Body of pancreas (tissue), 4 donors: ENCODE measurements around the gene CTAG1B. TPM values are rescaled to one million over a fixed set of nuclear protein-coding genes. Genes with fewer than 3 reads are reported as not detected.

Experiments
- ATAC-seq: fragments of 150-250 bp; one replicate; pipeline ENCODE4 v1.9.1; 2016
- DNase-seq, 4 donors: peaks; one replicate each; pipeline ENCODE4 v3.0.0-alpha.2; 2019
- H3K27ac ChIP-seq, 4 donors: fragments of 200-600 bp; sonication (generic); 1 replicate in 3 of 4; 2 replicates in 1 of 4; pipeline versions ENCODE4 v1.5.1 to v1.6.1; 2016 to 2019; ENCODE audit warnings: mild to moderate bottlenecking in 1 of 4, mixed read lengths in 1 of 4, moderate library complexity in 1 of 4
- H3K27me3 ChIP-seq, 2 donors: fragments of 200-600 bp; sonication (generic); one replicate each; pipeline ENCODE4 v1.6.0; 2016; ENCODE audit warnings: mild to moderate bottlenecking in 1 of 2
- H3K36me3 ChIP-seq, 2 donors: fragments of 200-600 bp; sonication (generic); replicated peaks in 1 of 2; 2 replicates each; pipeline ENCODE4 v1.5.1; 2016; ENCODE audit warnings: low read depth in 2 of 2; ENCODE audit not compliant: insufficient read depth in 1 of 2
- H3K4me1 ChIP-seq: fragments of 200-600 bp; sonication (generic); one replicate; pipeline ENCODE4 v1.6.0; 2016
- H3K4me3 ChIP-seq, 2 donors: fragments of 200-600 bp; sonication (generic); 1 replicate in 1 of 2; 2 replicates in 1 of 2; pipeline ENCODE4 v1.5.1; 2016 to 2019
- H3K9me3 ChIP-seq, 3 donors: fragments of 200-600 bp; sonication (generic); 1 replicate in 2 of 3; 2 replicates in 1 of 3; pipeline ENCODE4 v1.5.1; 2016
- POLR2A ChIP-seq, 3 donors: fragments of 450-650 bp; IDR thresholded peaks; one replicate each; pipeline ENCODE4 v1.6.1; 2016; ENCODE audit warnings: antibody characterized with exemption in 3 of 3, mild to moderate bottlenecking in 2 of 3
- WGBS, 2 donors: methylation state at CpG; one replicate each; pipeline ENCODE4 v1.1.5; 2017; 5-methylcytosine and 5-hydroxymethylcytosine counted together
- intact Hi-C: fragments of 100-400 bp; cut with DNase I; formaldehyde crosslinking; loops from one replicate; pipeline ENCODE4 v1.15.1; 2023
- total RNA-seq, 2 donors: library from RNA; depleted of rRNA; stranded (reverse); fragments of >200 nt; gene quantifications; one replicate each; pipeline ENCODE4 v1.1.0, GENCODE V29; 2016
- TF ChIP-seq, protein P1 (sequence below), 7 experiments: fragments of 450-650 bp in 4 of 7; fragments of 200-600 bp in 3 of 7; sonication (generic) in 3 of 7; IDR thresholded peaks; one replicate each; pipeline ENCODE4 v1.5.1; 2016 to 2019; ENCODE audit warnings: antibody characterized with exemption in 7 of 7

CTAG1B gene
- total RNA-seq, 2 donors from 2014 or later = not detected

GRCh38 chrX:154599531-154599930 is 19.6 kb downstream of the CTAG1B start:
- Histone ChIP-seq H3K4me1 (no peaks in the 10 kb centered on the region), H3K27ac (no peak overlapping the region), H3K27me3 (no peaks in the 10 kb centered on the region), H3K36me3 (no peaks in the 10 kb centered on the region), H3K9me3 (no peaks in the 10 kb centered on the region), H3K4me3 (no peak overlapping the region)
- WGBS, 2 donors = 83 to 87% methylated on average over 6 to 12 of the region's 14 CpGs
- DNase-seq = no peak
- ATAC-seq = no peak
- no peak for TF ChIP-seq POLR2A (IDR thresholded peaks at IDR 0.05)
- intact Hi-C loops = no loop called here

- Histone ChIP-seq H3K27me3 (no peaks in the 10 kb centered on the region), H3K4me3 (no peak overlapping the region), H3K9me3 (no peaks in the 10 kb centered on the region), H3K27ac (no peak overlapping the region), H3K36me3 (no peaks in the 10 kb centered on the region), H3K4me1 (no peaks in the 10 kb centered on the region)
- no peak for ATAC-seq
- TF ChIP-seq POLR2A (IDR thresholded peaks at IDR 0.05) = no peak
- TF ChIP-seq, protein P1, sequence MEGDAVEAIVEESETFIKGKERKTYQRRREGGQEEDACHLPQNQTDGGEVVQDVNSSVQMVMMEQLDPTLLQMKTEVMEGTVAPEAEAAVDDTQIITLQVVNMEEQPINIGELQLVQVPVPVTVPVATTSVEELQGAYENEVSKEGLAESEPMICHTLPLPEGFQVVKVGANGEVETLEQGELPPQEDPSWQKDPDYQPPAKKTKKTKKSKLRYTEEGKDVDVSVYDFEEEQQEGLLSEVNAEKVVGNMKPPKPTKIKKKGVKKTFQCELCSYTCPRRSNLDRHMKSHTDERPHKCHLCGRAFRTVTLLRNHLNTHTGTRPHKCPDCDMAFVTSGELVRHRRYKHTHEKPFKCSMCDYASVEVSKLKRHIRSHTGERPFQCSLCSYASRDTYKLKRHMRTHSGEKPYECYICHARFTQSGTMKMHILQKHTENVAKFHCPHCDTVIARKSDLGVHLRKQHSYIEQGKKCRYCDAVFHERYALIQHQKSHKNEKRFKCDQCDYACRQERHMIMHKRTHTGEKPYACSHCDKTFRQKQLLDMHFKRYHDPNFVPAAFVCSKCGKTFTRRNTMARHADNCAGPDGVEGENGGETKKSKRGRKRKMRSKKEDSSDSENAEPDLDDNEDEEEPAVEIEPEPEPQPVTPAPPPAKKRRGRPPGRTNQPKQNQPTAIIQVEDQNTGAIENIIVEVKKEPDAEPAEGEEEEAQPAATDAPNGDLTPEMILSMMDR (IDR thresholded peaks at IDR 0.05) = no peak
- no peak for DNase-seq
- intact Hi-C loops = no loop called here
- WGBS, 2 donors = 83% methylated on average over 4 to 6 of the region's 8 CpGs
Observed at GRCh38 chrX:154598656-154599055, 20.4 kb downstream of the CTAG1B start.

GRCh38 chrX:154597221-154597620 is 21.9 kb downstream of the CTAG1B start:
- Histone ChIP-seq H3K27ac (peak overlapping the region in 1 of 4 donors; percentile 36), H3K4me3 (no peak overlapping the region), H3K36me3 (no peaks in the 10 kb centered on the region), H3K4me1 (no peaks in the 10 kb centered on the region), H3K9me3 (no peaks in the 10 kb centered on the region), H3K27me3 (no peaks in the 10 kb centered on the region)
- intact Hi-C loops = no loop called here
- no peak for TF ChIP-seq POLR2A (IDR thresholded peaks at IDR 0.05)
- TF ChIP-seq, protein P1 (IDR thresholded peaks at IDR 0.05) = no peak
- ATAC-seq = no peak
- no peak for DNase-seq
- 87 to 88% methylated on average over 6 to 11 of the region's 12 CpGs for WGBS, 2 donors

- no peaks in the 10 kb centered on the region for H3K27me3 ChIP-seq
- peak; percentile 20 to 55 (median 24) for DNase-seq
- peak; percentile 80 for ATAC-seq
- H3K27ac ChIP-seq = peak overlapping the region in 2 of 4 donors; percentile 28 to 36
- H3K9me3 ChIP-seq = no peaks in the 10 kb centered on the region
- no peaks in the 10 kb centered on the region for H3K4me1 ChIP-seq
- no peaks in the 10 kb centered on the region for H3K36me3 ChIP-seq
- no peak overlapping the region for H3K4me3 ChIP-seq
- TF ChIP-seq POLR2A (IDR thresholded peaks at IDR 0.05) = no peak
- TF ChIP-seq, protein P1 (IDR thresholded peaks at IDR 0.05) = no peak
- WGBS, 2 donors = 4 to 6% methylated on average over 2 to 3 of the region's 3 CpGs
- intact Hi-C loops = no loop called here
Observed at GRCh38 chrX:154596290-154596929, 22.7 kb downstream of the CTAG1B start.

- Histone ChIP-seq H3K4me1 (no peaks in the 10 kb centered on the region), H3K9me3 (no peaks in the 10 kb centered on the region), H3K27ac (no peak overlapping the region), H3K36me3 (no peaks in the 10 kb centered on the region), H3K27me3 (no peaks in the 10 kb centered on the region), H3K4me3 (no peak overlapping the region)
- DNase-seq (no peak), ATAC-seq (no peak)
- 35 to 52% methylated on average over 2 of the region's 2 CpGs for WGBS, 2 donors
- intact Hi-C loops = no loop called here
- TF ChIP-seq, protein P1 (IDR thresholded peaks at IDR 0.05) = no peak
- TF ChIP-seq POLR2A (IDR thresholded peaks at IDR 0.05) = no peak
Observed at GRCh38 chrX:154595559-154596249, 23.4 kb downstream of the CTAG1B start.
